SK-N-MC (cell line): Measurements from ENCODE around the gene SCN3B.

ENCODE experiments used
- DNase-seq: peaks from one replicate; pipeline ENCODE4 v3.0.0-alpha.2; 2011; ENCODE audit warnings: low read depth, low spot score
- H3K27ac ChIP-seq: fragments of 200-600 bp; sonication (generic); 2 replicates; pipeline ENCODE4 v1.5.1; 2016; ENCODE audit warnings: mixed run types
- H3K36me3 ChIP-seq: fragments of 200-600 bp; sonication (generic); 2 replicates; pipeline ENCODE4 v1.6.1; 2017; ENCODE audit warnings: antibody characterized with exemption, low read length, mixed read lengths; ENCODE audit not compliant: insufficient read depth
- H3K4me3 ChIP-seq: fragments of 200-600 bp; sonication (generic); 2 replicates; pipeline ENCODE4 v1.5.1; 2016
- H3K9ac ChIP-seq: fragments of 200-600 bp; sonication (generic); 2 replicates; pipeline ENCODE4 v1.8.0; 2017; ENCODE audit warnings: mixed run types, mixed read lengths; ENCODE audit not compliant: insufficient read length
- H3K9me3 ChIP-seq: fragments of 200-600 bp; sonication (generic); 2 replicates; pipeline ENCODE4 v1.6.1; 2017; ENCODE audit warnings: low read depth, mild to moderate bottlenecking, antibody characterized with exemption, low read length, moderate library complexity, mixed read lengths
- EZH2 ChIP-seq: fragments of 200-600 bp; sonication (generic); IDR thresholded peaks from one replicate; pipeline ENCODE4 v1.6.1; 2017; ENCODE audit warnings: antibody characterized with exemption
- FOXP2 ChIP-seq: optimal IDR thresholded peaks from 2 replicates; pipeline ENCODE3; 2011; ENCODE audit warnings: mild to moderate bottlenecking, moderate library complexity; ENCODE audit not compliant: insufficient read depth; ENCODE audit errors: extremely low read length, control extremely low read depth
- POLR2AphosphoS5 ChIP-seq: IDR thresholded peaks from 2 replicates; pipeline ENCODE4 v1.6.1; 2012; ENCODE audit warnings: mild to moderate bottlenecking, low read depth, low read length, borderline replicate concordance

The SCN3B gene

DNA sequence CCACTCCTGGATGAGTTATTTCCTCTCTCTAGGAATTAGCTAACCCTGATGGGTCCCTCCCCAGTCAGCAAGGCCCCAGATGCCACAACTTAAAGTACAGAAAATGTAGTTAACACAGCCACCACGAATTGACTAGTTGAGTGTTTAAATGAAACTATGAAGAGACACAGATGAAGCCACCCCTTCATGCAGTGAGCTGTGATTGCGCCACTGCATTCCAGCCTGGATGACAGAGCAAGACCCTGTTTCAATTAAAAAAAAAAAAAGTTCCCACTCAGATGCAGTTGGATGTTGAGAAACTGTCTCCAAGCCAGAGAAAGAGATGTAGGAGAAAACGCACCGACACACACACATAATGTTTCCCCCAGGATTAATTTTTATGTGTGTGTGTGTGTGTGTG lies 53.3 kb downstream of the SCN3B start:
- no peak for DNase-seq
- Histone ChIP-seq H3K27ac (no peak overlapping the region), H3K4me3 (no peak overlapping the region), H3K36me3 (peaks cover 3% of the 10 kb centered on the region; the same call in 1 of the 2 replicates), H3K9me3 (no peaks in the 10 kb centered on the region), H3K9ac (no peak overlapping the region)
- TF ChIP-seq FOXP2, result no peak
- no peak for TF ChIP-seq POLR2AphosphoS5
- no peak for TF ChIP-seq EZH2

DNA sequence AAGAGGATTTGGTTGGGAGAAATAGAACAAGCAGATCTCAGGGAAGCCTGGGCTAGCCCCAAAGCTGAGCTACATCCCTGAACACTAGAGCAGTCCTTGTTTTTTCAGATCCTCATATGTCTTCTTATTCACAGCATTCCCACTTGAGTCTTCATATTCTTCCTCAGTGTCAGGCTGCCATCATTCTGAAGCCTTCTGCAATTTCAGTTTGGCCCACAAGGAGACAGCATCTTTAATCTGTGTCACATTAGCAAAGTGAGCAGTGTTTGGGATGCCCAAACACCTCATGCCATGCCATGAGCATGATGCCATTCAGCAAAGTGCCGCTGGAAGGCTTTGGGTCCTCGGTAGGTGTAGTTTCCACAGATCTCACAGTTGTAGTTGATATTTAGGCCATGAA lies 56.6 kb downstream of the SCN3B start:
- Histone ChIP-seq H3K9ac (no peak overlapping the region), H3K4me3 (no peak overlapping the region), H3K36me3 (no peaks in the 10 kb centered on the region; the same call in 1 of the 2 replicates), H3K9me3 (no peaks in the 10 kb centered on the region), H3K27ac (no peak overlapping the region)
- no peak for TF ChIP-seq FOXP2
- TF ChIP-seq EZH2, result no peak
- no peak for TF ChIP-seq POLR2AphosphoS5
- no peak for DNase-seq

GRCh38 chr11:123594921-123595320 lies 59.5 kb downstream of the SCN3B start:
- H3K4me3 ChIP-seq, result no peak overlapping the region
- no peak overlapping the region for H3K27ac ChIP-seq
- no peaks in the 10 kb centered on the region for H3K36me3 ChIP-seq
- no peak for TF ChIP-seq FOXP2
- no peak for TF ChIP-seq EZH2
- no peak for TF ChIP-seq POLR2AphosphoS5
- H3K9ac ChIP-seq, result no peak overlapping the region
- H3K9me3 ChIP-seq, result no peaks in the 10 kb centered on the region
- no peak for DNase-seq

GRCh38 chr11:123594188-123594901 lies 60.1 kb downstream of the SCN3B start:
- no peak for DNase-seq
- Histone ChIP-seq H3K9ac (no peak overlapping the region), H3K4me3 (no peak overlapping the region), H3K27ac (no peak overlapping the region), H3K36me3 (no peaks in the 10 kb centered on the region), H3K9me3 (no peaks in the 10 kb centered on the region)
- TF ChIP-seq POLR2AphosphoS5 (no peak), EZH2 (no peak), FOXP2 (no peak)

GRCh38 chr11:123593570-123593969 lies 60.9 kb downstream of the SCN3B start:
- Histone ChIP-seq H3K4me3 (no peak overlapping the region), H3K27ac (no peak overlapping the region), H3K36me3 (no peaks in the 10 kb centered on the region), H3K9ac (no peak overlapping the region), H3K9me3 (no peaks in the 10 kb centered on the region)
- no peak for DNase-seq
- TF ChIP-seq FOXP2 (no peak), POLR2AphosphoS5 (no peak), EZH2 (no peak)

DNA sequence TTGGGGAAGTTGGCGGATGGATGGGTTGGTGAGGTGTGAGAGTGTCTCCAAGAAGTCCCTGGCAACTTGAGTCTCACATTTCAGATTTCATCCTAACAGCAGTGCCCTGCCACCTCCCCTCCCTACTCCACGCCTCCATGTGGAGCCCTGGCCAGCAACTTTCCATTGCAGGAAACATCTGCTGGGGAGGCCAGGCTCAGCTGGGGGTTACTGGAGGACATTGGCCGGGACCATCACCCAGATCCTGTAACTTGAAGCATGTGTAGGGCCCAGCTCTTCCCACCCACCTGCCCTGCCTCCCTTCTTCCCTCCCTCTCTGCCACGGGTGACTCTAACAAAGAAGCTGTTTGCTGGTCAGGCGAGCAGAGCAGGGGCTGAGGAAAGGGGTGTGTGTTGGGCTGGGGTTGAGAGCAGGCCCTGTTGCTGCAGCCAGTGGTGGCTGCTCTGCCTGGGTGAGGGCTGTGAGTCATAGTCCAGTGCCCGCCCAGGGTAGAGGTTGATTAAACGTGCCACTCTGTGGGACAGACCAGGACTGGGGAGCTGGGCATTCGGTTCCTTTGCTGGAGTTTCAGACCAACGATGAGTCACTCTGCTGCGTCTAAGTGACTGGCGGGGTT lies 64.0 kb downstream of the SCN3B start:
- DNase-seq, result no peak
- TF ChIP-seq FOXP2 (no peak), POLR2AphosphoS5 (no peak), EZH2 (no peak)
- Histone ChIP-seq H3K36me3 (no peaks in the 10 kb centered on the region), H3K27ac (no peak overlapping the region), H3K4me3 (no peak overlapping the region), H3K9me3 (no peaks in the 10 kb centered on the region), H3K9ac (no peak overlapping the region)

- Histone ChIP-seq H3K9me3 (no peaks in the 10 kb centered on the region), H3K9ac (no peak overlapping the region), H3K27ac (no peak overlapping the region), H3K4me3 (no peak overlapping the region), H3K36me3 (no peaks in the 10 kb centered on the region)
- no peak for TF ChIP-seq EZH2
- no peak for TF ChIP-seq FOXP2
- TF ChIP-seq POLR2AphosphoS5, result no peak
- no peak for DNase-seq
These were observed 65.6 kb downstream of the SCN3B start for GRCh38 chr11:123588864-123589262.

DNA sequence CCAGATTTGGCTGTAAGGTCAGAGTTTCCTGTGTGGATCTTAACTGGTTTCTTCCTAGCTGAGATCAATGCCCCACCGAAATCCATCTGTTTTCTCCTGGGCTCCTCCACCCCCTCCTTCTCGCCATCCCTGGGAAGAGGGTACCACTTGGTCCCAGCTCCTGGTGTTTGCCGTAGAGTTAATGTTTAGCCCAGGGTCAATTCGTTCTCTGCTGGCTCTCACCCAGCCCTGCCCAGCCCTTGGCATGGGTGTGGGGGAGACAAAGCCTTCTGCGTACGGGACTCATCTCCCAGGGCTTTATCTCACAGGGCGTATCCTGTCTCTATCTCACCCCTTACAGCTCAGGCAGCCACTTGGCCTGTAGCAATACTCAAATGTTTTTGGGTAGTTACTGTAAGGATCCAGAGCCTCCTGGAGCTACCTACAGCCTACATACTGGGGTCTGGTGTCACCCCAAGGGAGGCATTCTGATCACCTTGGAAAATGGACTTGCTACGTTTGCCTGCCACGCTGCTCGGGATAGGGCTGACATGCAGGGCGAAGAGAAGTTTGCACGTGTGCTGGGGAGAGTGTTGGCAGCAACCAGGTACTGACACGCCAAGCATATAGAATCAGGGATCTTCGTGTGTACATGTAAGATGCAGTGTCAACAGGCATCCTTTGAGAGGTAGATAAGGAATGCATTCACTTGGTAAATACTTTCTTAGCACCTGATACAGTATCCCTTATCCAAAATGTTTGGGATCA lies 66.1 kb downstream of the SCN3B start:
- no peak for TF ChIP-seq POLR2AphosphoS5
- TF ChIP-seq EZH2, result no peak
- TF ChIP-seq FOXP2, result no peak
- H3K36me3 ChIP-seq, result no peaks in the 10 kb centered on the region
- H3K9ac ChIP-seq, result no peak overlapping the region
- no peak overlapping the region for H3K27ac ChIP-seq
- no peaks in the 10 kb centered on the region for H3K9me3 ChIP-seq
- H3K4me3 ChIP-seq, result no peak overlapping the region
- DNase-seq, result no peak
